ENCODE data around the gene VCL.
A peak's percentile ranks its signal among the peaks of the same experiment; 100 is the strongest.

VCL gene

DNA sequence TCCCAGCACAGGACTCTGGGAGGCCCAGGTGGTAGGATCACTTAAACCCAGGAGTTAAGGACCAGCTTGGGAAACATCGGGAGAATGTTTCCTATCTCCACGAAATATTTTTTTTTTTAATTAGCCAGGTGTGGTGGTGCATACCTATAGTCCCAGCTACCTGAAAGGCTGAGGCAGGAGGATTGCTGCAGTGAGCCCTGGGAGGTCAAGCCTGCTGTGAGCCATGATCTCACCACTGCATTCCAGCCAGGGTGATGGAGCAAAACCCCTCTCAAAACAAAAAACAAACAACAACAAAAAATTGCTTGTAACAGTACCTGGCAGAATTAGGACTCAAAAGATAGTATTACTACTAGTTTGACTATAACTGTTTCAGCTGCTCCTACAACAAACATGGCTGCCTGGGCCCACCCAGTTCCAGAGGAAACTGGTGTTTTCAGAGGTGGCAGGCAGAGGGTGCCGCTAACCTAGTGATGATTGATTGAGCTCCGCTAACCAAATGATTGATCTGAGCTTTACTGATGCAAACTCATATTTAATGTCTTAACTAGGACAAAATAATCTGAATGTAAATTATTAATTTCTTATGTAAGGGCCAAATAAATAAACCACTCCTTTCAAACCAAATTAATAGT is 95.7 kb downstream of the VCL start:
- no peak overlapping the region for H3K27ac ChIP-seq
- TF ChIP-seq, protein P1, sequence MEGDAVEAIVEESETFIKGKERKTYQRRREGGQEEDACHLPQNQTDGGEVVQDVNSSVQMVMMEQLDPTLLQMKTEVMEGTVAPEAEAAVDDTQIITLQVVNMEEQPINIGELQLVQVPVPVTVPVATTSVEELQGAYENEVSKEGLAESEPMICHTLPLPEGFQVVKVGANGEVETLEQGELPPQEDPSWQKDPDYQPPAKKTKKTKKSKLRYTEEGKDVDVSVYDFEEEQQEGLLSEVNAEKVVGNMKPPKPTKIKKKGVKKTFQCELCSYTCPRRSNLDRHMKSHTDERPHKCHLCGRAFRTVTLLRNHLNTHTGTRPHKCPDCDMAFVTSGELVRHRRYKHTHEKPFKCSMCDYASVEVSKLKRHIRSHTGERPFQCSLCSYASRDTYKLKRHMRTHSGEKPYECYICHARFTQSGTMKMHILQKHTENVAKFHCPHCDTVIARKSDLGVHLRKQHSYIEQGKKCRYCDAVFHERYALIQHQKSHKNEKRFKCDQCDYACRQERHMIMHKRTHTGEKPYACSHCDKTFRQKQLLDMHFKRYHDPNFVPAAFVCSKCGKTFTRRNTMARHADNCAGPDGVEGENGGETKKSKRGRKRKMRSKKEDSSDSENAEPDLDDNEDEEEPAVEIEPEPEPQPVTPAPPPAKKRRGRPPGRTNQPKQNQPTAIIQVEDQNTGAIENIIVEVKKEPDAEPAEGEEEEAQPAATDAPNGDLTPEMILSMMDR (IDR thresholded peaks at IDR 0.05): no peak
- no peak for TF ChIP-seq ZFX (IDR thresholded peaks at IDR 0.05; ENCODE audit: borderline replicate concordance)

DNA sequence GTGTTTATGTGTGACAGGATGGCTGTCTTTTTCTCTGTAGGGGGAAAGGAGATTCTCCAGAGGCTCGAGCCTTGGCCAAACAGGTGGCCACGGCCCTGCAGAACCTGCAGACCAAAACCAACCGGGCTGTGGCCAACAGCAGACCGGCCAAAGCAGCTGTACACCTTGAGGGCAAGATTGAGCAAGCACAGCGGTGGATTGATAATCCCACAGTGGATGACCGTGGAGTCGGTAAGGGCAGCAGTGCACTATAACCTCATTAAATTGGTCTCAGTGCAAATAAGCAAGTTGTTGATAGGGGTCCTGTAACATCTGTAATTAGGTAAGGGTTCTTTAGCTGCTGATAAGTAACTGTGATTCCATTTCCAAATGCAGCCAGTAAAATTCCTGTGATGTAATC is 96.3 kb downstream of the VCL start:
- H3K27ac ChIP-seq: no peak overlapping the region

DNA sequence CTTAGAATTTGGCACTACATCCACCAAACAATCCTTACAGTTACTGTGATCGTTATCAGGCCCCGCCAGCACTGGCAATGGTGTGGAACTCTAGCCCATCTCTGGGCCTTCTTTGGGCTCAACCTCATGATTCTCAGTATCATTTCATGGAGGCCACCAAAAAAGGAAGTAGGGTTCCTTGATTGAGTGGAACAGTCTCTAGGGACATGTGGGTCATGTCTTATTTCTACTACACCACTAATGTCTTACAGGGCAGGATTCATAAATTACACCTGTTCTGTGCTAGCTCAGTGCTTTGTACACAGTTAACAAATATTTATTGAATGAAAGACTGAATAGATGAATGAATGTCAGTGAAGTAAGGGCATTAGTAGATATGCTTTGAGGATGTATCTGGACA is 98.9 kb downstream of the VCL start:
- TF ChIP-seq ZFX (IDR thresholded peaks at IDR 0.05; ENCODE audit: borderline replicate concordance): no peak
- TF ChIP-seq, protein P1 (IDR thresholded peaks at IDR 0.05): no peak
- no peak overlapping the region for H3K27ac ChIP-seq

More for the DNA sequence above, 96.3 kb downstream of the VCL start:
- no peak for TF ChIP-seq ZFX (IDR thresholded peaks at IDR 0.05; ENCODE audit: borderline replicate concordance)
- TF ChIP-seq, protein P1 (IDR thresholded peaks at IDR 0.05): no peak

DNA sequence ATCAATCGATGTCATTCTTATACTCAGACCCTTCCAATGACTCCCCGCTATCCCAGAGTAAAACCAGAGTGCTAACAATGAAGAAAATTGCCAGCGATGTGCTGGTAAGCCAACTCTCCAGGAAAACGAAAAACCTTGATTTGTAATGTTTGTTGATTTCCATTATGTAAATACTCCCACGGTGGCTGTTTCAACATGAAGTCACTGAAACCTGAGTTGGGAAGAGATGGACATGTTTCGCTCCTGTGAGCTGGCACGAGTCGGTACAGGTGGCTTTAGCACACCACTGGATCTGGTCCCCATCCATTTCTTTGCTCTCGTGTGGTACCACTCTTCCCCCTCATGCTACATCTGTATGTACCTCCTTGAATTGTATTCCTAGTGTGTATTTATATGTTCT is 99.9 kb downstream of the VCL start:
- no peak overlapping the region for H3K27ac ChIP-seq
- TF ChIP-seq, protein P1 (IDR thresholded peaks at IDR 0.05): no peak
- no peak for TF ChIP-seq ZFX (IDR thresholded peaks at IDR 0.05; ENCODE audit: borderline replicate concordance)

DNA sequence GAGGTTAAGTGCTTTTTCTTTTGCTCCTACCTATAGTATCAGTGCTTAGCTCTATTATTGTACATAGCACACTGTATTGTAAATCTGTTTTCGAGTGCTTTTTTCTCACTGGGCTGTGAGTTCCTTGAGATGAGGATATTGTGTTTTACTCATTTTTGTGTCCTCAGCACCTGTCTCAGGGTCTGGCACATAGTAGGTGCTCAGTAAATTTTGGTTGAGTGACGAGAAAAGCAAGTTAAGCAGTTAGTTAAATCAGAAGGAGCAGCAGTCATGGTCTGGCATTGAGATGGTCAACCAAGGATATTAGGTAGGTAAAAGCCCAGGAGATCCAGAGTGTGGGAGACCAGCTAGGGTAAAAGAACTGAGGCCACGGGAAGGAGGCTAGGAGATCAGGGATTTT is 101.5 kb downstream of the VCL start:
- TF ChIP-seq, protein P1 (IDR thresholded peaks at IDR 0.05): no peak
- TF ChIP-seq ZFX (IDR thresholded peaks at IDR 0.05; ENCODE audit: borderline replicate concordance): no peak
- H3K27ac ChIP-seq: no peak overlapping the region

DNA sequence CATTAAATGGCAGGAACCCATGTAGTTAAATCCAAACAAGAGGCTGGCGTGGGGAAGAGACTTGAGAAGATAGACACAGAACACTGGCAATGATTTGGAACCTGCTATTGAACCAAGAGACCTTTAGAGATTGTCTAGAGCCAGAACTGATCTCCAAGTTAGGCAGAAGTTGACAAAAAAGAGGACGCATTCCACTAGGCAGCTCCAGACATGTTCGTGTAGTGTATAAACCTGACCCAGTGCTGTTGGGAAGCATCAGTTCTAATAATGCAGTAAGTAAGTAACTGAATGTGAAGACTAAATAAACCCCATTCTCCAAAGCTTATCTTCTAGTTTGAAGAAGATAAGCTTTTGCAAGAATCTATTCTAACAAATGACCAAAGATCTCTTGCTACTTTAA is 101.9 kb downstream of the VCL start:
- TF ChIP-seq, protein P1 (IDR thresholded peaks at IDR 0.05): no peak
- TF ChIP-seq ZFX (IDR thresholded peaks at IDR 0.05; ENCODE audit: borderline replicate concordance): no peak
- H3K27ac ChIP-seq: no peak overlapping the region; the same call in 1 of the 2 replicates

DNA sequence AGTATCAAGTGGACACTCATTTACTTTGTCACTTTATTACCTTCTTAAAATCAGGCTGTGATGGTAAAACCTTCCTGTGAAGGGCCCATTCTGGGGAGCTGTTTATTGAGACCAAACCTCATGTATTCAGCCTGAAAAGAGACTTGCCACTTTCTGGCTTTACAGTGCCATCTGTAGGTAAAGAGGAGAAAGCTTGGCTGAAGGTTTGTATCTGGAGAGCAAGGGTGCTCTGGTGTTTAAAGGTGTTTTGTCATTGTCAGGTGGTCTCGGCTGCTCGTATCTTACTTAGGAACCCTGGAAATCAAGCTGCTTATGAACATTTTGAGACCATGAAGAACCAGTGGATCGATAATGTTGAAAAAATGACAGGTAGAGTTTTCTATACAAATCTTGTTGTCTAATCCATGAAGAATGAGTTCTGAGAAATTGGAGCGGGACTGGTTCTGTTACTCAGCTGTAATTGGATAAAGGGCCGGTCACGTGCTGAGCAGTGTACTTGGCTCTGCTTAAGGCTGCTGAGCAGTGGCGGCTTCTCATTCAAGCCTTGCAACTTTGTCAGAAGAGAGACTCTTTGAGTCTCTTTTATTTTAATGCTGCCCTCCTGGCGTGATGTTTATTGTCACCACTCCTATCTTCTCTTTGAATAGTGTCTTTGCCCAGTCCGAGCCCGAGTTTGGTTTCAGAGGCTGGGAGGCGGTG is 105.8 kb downstream of the VCL start:
- TF ChIP-seq ZFX (IDR thresholded peaks at IDR 0.05; ENCODE audit: borderline replicate concordance): no peak
- TF ChIP-seq, protein P1 (IDR thresholded peaks at IDR 0.05): peak; percentile 45
- H3K27ac ChIP-seq: no peak overlapping the region

Data from 22Rv1 (cell line).